HepG2 (cell line): ENCODE results near the gene RBM43.

Experiments used
- CTCF ChIP-seq: sonication (generic); formaldehyde crosslinking; IDR thresholded peaks from 2 replicates; pipeline ENCODE4 v1.5.0; 2020; ENCODE audit warnings: mild to moderate bottlenecking, missing genetic modification reagents, moderate library complexity
- EZH2 ChIP-seq: conservative IDR thresholded peaks from 2 replicates; pipeline ENCODE4 v1.6.1; 2012; ENCODE audit warnings: mild to moderate bottlenecking, low read depth, low read length, moderate library complexity
- HMGXB3 ChIP-seq: sonication (generic); formaldehyde crosslinking; IDR thresholded peaks from 2 replicates; pipeline ENCODE4 v1.4.0; 2020; ENCODE audit warnings: missing genetic modification reagents, borderline replicate concordance
- NFE2L1 ChIP-seq: sonication (generic); formaldehyde crosslinking; IDR thresholded peaks from 2 replicates; pipeline ENCODE4 v1.4.0; 2020; ENCODE audit warnings: missing genetic modification reagents, mild to moderate bottlenecking, borderline replicate concordance
- RFX3 ChIP-seq: IDR thresholded peaks from 2 replicates; pipeline ENCODE4 v1.6.1; 2016; ENCODE audit warnings: missing biosample characterization, missing genetic modification reagents
- SMARCE1 ChIP-seq: fragments of 450-650 bp; IDR thresholded peaks from 2 replicates; pipeline ENCODE4 v1.6.1; 2017; ENCODE audit warnings: borderline replicate concordance

DNA sequence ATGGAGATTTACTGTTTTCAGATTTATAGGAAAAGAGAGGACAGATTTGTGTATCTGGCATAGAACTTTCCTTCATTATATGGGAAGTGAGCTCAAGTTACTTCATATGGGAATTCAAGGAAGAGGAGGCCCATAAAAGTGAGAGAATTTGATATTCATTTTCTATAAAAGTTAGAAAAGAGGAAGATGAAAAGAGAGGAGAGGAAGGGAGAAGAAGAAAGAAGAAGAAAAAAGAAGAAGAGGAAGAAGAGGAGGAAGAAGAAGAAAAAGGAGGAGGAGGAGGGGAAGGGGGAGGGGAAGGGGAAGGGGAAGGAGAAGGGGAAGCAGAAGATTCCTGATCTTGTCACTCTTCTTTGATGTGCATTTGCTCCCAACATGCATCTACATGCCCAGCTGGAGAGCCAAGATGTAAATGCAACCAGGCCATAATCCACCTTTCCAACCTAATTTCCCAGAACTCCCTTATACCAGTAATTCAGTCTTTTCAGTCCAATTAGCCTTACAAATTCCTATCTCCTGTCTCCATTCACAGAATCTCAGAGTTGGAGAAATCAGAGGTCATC is 43.5 kb upstream of the RBM43 start:
- no peak for TF ChIP-seq RFX3 (CRISPR knock-in tag)
- TF ChIP-seq CTCF (CRISPR knock-in tag), result no peak
- no peak for TF ChIP-seq HMGXB3 (CRISPR knock-in tag)
- TF ChIP-seq EZH2, result no peak
- no peak for TF ChIP-seq SMARCE1
- no peak for TF ChIP-seq NFE2L1
